ENCODE results near the gene C1QTNF1.
"Not testable (repeated sequence)": the region's sequence is repeated elsewhere in the genome, so short reads cannot be mapped to it uniquely, and the experiment has no call there.

Gene C1QTNF1

GRCh38 chr17:79005063-79005861 is 18.7 kb upstream of the C1QTNF1 start:
- DNase-seq (ENCODE audit: low read depth): no peak

GRCh38 chr17:79006046-79006445 is 17.9 kb upstream of the C1QTNF1 start:
- DNase-seq (ENCODE audit: low read depth): no peak

- DNase-seq (ENCODE audit: low read depth): no peak
These were observed 17.0 kb upstream of the C1QTNF1 start for GRCh38 chr17:79006794-79007503.

GRCh38 chr17:79007504-79008381 is 16.2 kb upstream of the C1QTNF1 start:
- no peak for DNase-seq (ENCODE audit: low read depth)

GRCh38 chr17:79008666-79009387 is 15.1 kb upstream of the C1QTNF1 start:
- no peak for DNase-seq (ENCODE audit: low read depth)

- peak; percentile 73 for DNase-seq (ENCODE audit: low read depth)
These were observed 14.3 kb upstream of the C1QTNF1 start, which contains the start of gene CANT1 for GRCh38 chr17:79009397-79010303. TSS of gene CANT1 (minus strand) at chr17:79009764. CDS start at chr17:78997622, 12,142 bp downstream.

- DNase-seq (ENCODE audit: low read depth): no peak
These were observed 13.7 kb upstream of the C1QTNF1 start for GRCh38 chr17:79010304-79010646.

GRCh38 chr17:79011451-79012147 is 12.4 kb upstream of the C1QTNF1 start:
- DNase-seq (ENCODE audit: low read depth): no peak

- DNase-seq (ENCODE audit: low read depth): no peak
These were observed 11.3 kb upstream of the C1QTNF1 start for GRCh38 chr17:79012563-79013134.

- no peak for DNase-seq (ENCODE audit: low read depth)
These were observed 9.7 kb upstream of the C1QTNF1 start for GRCh38 chr17:79014158-79014758.

- DNase-seq (ENCODE audit: low read depth): no peak
These were observed 6.2 kb upstream of the C1QTNF1 start for GRCh38 chr17:79017546-79018369.

GRCh38 chr17:79018370-79018695 is 5.6 kb upstream of the C1QTNF1 start:
- no peak for DNase-seq (ENCODE audit: low read depth)

GRCh38 chr17:79019261-79019631 is 4.7 kb upstream of the C1QTNF1 start:
- DNase-seq (ENCODE audit: low read depth): no peak

GRCh38 chr17:79019632-79020584 is 4.1 kb upstream of the C1QTNF1 start:
- peak; percentile 37 for DNase-seq (ENCODE audit: low read depth)

- no peak for DNase-seq (ENCODE audit: low read depth)
These were observed 3.2 kb upstream of the C1QTNF1 start for GRCh38 chr17:79020631-79021301.

GRCh38 chr17:79021929-79022328 is 2.0 kb upstream of the C1QTNF1 start:
- DNase-seq (ENCODE audit: low read depth): not testable (repeated sequence)

- no peak for DNase-seq (ENCODE audit: low read depth)
These were observed 1.4 kb upstream of the C1QTNF1 start for GRCh38 chr17:79022507-79022991.
